Measurements from ENCODE around the gene GJB2. TPM values are rescaled to one million over a fixed set of nuclear protein-coding genes. Genes with fewer than 3 reads are reported as not detected.

The GJB2 gene
- total and polyA plus RNA-seq, 10 of the 15 experiments (the other 5 are each of a cell fraction or from before 2014, with no cell fraction given), result 0.07 to 0.59 (median 0.31) TPM; not detected in 1

- RAD21 ChIA-PET (ENCODE audit: unreplicated experiment), result interaction anchor here (1.1 to 1.5 kb wide), 2 partner anchors 9 to 734 kb away, joined by 3 read pairs; no protein-coding TSS in a partner anchor
- Histone ChIP-seq H3K27me3 (replicated peaks in 1 of 2; ENCODE audit: control insufficient read depth in 2 of 2, insufficient read depth in 2 of 2, low read length in 1 of 2) (peaks cover 7 to 25% of the 10 kb centered on the region in 2 experiments; a peak in 3 of 4 replicates), H3K4me2 (ENCODE audit: control insufficient read depth, insufficient read depth) (peak overlapping the region; percentile 91; the same call in 1 of the 2 replicates), H3K4me3 (peak overlapping the region; percentile 37; the same call in 1 of the 2 replicates), H3K27ac (ENCODE audit: control insufficient read depth, insufficient read depth) (no peak overlapping the region), H3K9ac (ENCODE audit: control insufficient read depth, insufficient read depth, low read length) (no peak overlapping the region), H3K36me3 (ENCODE audit: control insufficient read depth in 2 of 2, insufficient read depth in 2 of 2, low read length in 1 of 2) (no peaks in the 10 kb centered on the region), H2AFZ (ENCODE audit: control insufficient read depth, low read depth, low read length) (no peak overlapping the region; the same call in 1 of the 2 replicates), H4K20me1 (ENCODE audit: control insufficient read depth, insufficient read depth) (no peaks in the 10 kb centered on the region), H3K79me2 (ENCODE audit: control insufficient read depth, insufficient read depth, low read length) (no peaks in the 10 kb centered on the region), H3K4me1 (ENCODE audit: control insufficient read depth, insufficient read depth, low read length) (peaks cover 12% of the 10 kb centered on the region), H3K9me3 (replicated peaks; ENCODE audit: control insufficient read depth, insufficient read depth, low read length) (no peaks in the 10 kb centered on the region)
- 0 out of 2 replicates have a peak, but pooled peaks have one; percentile 24 for TF ChIP-seq TCF12 (IDR thresholded peaks at IDR 0.05; ENCODE audit: low read depth, low read length)
- TF ChIP-seq CREB1 (IDR thresholded peaks at IDR 0.05; ENCODE audit: low read depth), result no peak
- TF ChIP-seq EGR1 (IDR thresholded peaks at IDR 0.05; ENCODE audit: borderline replicate concordance in 1 of 2, low read depth in 2 of 2, low read length in 2 of 2), result no peak
- WGBS (ENCODE audit: insufficient coverage, insufficient replicate concordance, low lambda C conversion rate, missing lambda C conversion rate), result 34% methylated on average over 24 of the region's 24 CpGs
- SMC1A ChIA-PET (ENCODE audit: uncharacterized antibody, unreplicated experiment), result no interaction called here
- in situ Hi-C loops (cut with MboI), result loop anchor here (25.0 kb wide), 1 partner anchor 646 kb away; no protein-coding TSS in a partner anchor
- ATAC-seq (peak; percentile 25; the same call in 2 of the 3 replicates), DNase-seq (ENCODE audit: low read depth, low spot score) (no peak), FAIRE-seq (no peak)
- BruUV-seq (replicated peaks), result no TSS peak
- intact Hi-C loops (cut with micrococcal nuclease; ENCODE audit: unreplicated experiment), result loop anchor here (5.0 kb wide), 1 partner anchor 221 kb away; no protein-coding TSS in a partner anchor
- CTCF ChIA-PET, result interaction anchor here (0.9 to 1.4 kb wide), 2 partner anchors 13 to 734 kb away, joined by 3 to 4 read pairs; no protein-coding TSS in a partner anchor
- POLR2A ChIA-PET, result no interaction called here
These were observed 1.2 kb downstream of the GJB2 start for GRCh38 chr13:20191311-20192157.

Data from GM12878 (cell line).